Measurements from ENCODE around the gene HDAC1.

DNA sequence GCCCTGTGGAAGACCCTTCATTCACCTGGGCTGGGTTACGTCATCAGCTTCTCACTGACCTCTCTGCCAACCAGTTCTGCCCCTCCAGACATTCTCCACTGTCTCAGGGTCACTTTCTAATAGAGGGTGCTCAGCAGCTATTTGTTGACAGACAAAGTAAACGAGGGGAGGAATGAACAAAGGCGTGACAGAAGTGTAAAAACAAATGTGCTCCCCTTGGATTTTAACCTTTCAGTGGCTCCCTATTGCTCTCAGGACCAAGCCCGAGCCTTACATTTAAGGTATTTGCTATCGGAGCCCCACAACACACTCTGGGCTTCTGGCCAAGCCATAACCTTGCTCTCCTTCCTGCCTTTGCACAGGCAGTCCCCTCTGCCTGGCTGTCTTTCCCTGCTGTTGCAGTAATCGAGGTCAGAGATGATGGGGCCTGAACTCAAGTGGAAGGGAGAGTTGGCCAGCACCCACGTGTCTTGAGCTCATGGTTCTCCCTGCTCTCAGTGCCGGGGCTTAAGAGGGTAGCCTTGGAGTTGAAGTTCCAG is 53.5 kb downstream of the HDAC1 start:
- TF ChIP-seq, protein P1, sequence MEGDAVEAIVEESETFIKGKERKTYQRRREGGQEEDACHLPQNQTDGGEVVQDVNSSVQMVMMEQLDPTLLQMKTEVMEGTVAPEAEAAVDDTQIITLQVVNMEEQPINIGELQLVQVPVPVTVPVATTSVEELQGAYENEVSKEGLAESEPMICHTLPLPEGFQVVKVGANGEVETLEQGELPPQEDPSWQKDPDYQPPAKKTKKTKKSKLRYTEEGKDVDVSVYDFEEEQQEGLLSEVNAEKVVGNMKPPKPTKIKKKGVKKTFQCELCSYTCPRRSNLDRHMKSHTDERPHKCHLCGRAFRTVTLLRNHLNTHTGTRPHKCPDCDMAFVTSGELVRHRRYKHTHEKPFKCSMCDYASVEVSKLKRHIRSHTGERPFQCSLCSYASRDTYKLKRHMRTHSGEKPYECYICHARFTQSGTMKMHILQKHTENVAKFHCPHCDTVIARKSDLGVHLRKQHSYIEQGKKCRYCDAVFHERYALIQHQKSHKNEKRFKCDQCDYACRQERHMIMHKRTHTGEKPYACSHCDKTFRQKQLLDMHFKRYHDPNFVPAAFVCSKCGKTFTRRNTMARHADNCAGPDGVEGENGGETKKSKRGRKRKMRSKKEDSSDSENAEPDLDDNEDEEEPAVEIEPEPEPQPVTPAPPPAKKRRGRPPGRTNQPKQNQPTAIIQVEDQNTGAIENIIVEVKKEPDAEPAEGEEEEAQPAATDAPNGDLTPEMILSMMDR (IDR thresholded peaks at IDR 0.05; ENCODE audit: insufficient read depth, low read length, poor library complexity, severe bottlenecking) = no peak
- TF ChIP-seq EZH2phosphoT487 (conservative IDR thresholded peaks at IDR 0.05; ENCODE audit: low read length) = no peak
